GM18873 (cell line): Measurements from ENCODE around the gene GOLPH3.
"Not testable (repeated sequence)": the region's sequence is repeated elsewhere in the genome, so short reads cannot be mapped to it uniquely, and the experiment has no call there.

Experiments
- ATAC-seq: cut with Tn5 transposase; IDR thresholded peaks from one replicate; pipeline ENCODE4 v1.9.1; 2021; ENCODE audit warnings: mild to moderate bottlenecking, moderate library complexity, moderate number of reproducible peaks; ENCODE audit not compliant: unreplicated experiment, low FRiP score

GOLPH3 gene

DNA sequence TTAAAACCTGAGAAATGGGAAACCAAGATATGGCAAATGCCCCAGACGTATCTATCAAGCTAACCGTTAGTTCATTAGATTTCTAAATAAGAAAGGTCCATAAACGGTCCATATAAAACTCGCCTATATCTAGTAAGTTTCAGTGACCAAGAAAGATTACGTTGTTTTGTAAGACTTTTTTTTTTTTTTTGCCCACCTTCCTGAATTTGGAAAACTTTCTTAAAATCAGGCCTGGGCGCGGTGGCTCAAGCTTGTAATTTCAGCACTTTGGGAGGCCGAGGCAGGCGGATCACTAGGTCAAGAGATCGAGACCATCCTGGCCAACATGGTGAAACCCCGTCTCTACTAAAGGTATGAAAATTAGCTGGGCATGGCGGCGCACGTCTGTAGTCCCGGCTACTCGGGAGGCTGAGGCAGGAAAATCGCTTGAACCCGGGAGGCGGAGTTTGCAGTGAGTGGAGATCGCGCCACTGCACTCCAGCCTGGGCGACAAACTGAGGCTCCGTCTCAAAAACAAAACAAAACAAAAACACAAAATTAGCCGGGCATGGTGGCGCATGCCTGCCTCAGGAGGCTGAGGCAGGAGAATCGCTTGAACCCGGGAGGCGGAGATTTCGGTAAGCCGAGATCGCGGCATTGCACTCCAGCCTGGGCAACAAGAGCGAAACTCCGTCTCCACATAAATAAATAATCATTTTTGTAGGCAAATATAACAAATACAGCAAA is 1.8 kb downstream of the GOLPH3 start:
- not testable (repeated sequence) for ATAC-seq

DNA sequence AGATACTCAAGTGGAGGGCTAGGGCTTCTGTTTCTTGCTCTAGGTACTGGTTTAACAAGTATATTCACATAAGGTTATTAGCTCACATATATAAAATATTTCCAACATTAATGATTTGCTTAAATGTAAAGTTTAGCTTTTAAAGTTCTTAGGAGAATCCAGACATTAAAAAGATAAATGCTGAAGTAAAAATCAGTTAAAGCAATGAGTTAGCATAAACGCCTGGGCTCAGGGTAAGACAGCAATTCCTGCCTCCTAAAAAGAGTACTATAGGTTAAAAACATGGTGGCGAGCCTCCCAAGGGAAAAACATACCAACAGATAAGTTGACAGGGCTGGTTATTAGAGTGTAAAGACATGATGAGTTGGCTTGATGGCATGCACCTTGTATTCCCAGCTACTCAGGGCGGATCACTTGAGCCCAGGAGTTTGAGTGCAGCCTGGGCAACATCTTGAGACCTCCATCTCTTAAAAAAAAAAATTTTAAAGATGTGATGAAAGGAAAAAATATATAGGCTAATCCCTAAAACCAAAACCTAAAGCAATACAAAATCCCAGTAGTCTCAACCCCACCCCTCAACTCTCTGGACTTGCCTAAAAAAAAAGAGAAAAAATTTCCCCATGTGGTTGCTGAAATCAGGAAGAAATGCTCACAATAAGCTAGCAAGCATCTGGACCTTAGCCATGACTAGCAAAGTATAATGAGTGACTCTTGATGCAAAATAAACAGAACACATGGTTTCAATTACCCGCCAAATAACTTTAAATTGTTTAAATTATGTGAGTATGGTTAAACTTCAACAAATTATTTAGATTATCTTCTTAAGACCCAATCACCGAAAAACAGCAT is 3.6 kb downstream of the GOLPH3 start:
- ATAC-seq, result no peak

DNA sequence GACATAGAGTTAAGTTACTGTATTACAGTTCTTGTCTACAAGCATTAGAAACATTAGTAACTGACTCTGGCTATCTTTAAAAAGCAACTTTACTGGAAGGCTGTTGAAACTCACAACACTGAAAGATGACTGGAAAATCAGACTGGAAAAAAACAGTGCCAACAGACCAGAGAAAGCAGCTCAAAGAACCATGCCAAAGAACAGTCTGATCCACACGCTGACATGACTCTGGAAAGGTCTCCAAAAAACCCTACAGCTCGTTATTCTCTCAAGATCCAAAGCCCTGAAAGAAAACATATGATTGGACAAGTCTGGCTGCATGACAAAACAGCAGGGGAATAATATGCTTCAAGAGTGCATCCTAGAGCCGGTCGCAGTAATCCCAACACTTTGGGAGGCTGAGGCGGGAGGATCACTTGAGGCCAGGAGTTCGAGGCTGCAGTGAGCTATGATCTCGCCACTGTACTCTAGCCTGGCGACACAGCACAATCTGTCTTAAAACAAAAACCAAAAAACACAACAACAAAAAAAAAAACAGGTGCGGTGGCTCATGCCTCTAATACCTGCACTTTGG is 5.6 kb downstream of the GOLPH3 start:
- ATAC-seq, result no peak

DNA sequence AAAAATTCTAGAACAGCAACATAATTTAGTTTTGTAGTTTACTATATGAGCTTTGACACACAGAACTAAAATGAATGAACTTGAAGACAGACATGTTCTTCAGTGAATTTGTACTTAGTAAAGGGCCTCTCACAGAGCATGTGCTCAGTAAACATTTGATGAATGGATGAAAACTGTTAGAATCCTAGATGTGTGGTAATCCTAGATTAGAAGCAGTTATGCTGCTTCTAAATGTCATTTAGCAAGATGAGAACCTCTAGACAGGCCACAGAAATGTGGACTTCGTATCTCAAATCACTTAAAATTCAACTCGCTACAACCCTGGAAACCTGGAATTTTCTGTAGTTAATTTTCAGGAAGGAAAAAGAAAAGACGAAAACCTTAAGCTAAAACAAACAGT is 8.5 kb downstream of the GOLPH3 start:
- ATAC-seq, result no peak

DNA sequence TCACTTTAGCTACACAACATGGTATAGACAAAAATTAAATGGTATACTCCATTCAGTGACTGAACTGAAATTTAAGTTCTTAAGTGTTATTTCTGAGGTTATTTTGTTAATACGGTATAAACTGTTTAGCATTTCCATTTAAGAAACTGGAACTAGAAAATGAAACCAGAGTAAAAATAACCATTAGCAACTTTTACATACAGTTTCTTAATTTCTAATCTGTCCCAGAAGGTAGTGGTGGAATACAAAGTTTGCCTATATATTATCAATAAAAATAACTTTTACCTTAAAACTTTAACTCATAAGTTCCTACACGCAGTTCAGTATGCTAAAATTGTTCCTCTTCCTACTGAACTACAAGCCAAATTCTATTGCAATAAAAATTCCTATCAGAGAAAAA is 10.3 kb downstream of the GOLPH3 start:
- ATAC-seq, result no peak

DNA sequence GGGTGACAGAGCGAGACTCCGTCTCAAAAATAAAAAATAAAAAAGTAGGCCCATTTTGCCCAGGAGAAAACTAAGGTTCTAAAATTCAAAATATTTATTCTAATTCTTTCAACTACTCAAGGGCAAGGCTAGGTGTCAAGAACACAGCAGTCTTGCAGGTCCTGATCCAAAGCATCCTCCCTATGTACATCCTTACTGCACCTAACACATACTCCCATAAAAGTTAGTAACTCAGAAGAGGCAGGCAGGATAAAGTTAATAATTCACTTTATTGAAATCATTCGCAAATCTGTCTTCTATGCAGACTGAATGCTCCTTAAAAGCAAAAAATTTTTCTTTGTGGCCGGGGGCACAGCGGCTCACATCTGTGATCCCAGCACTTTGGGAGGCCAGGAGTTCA is 11.1 kb downstream of the GOLPH3 start:
- no peak for ATAC-seq

DNA sequence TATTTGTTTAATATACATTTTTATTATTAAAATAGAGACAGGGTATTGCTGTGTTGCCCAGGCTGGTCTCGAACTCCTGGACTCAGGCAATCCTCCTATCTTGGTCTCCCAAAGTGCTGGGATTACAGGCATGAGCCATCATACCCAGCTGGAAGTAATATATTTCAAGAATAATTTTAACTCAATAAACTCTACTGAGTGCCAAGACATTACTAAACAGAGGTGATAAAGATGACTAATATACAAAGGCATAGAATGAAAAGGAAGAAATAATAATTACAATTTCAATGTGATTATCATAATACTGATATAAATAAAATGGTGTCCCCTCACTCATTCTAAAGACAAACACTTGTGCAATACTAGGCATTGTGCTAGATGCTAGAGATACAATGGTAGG is 13.9 kb downstream of the GOLPH3 start:
- ATAC-seq, result no peak

DNA sequence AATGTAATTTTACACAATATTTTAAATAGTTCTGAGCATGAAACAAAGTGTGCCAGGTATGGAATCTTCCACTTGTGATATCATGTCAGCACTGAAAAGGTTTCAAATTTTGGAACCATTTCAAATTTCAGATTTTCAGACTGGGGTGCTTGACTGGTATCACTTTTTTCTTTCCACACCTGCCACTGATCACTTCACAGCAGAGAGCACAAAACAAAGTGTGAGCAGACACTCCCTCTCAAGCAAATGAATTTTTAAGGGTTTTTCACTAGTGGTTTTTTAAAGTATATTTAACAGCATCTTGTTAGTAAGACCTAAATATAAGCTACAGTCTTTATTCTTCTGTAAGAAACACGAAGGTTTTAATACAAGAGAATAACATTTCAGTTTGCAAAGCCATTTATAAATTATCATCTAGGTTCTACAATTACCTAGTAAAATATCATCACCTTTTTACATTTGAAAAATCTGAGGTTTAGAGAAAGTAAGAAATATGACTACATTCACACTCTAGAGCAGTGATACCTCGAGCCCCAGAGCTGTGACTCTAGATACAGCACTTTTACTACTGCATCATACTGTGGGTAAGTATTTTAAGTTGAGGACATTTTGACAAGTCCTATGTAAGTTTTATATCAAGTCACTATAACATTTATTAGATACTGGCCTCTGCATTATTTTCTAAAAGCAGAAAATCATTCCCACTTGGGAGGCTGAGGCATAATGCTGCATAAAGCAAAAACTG is 14.6 kb downstream of the GOLPH3 start:
- ATAC-seq, result no peak

DNA sequence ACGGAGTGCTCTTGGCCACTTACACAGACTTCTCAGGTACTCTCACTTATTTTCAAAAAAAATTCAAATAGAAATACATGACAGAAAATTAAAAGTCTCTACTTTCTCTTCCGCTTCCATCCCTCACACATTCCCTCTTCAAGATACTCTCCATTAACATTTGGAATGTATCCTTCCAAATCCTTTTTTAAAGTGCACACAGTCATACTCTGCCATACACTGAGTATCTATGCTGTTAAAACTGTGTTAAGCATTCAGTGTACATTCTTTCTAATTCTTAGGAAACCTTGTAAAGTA is 15.5 kb downstream of the GOLPH3 start:
- no peak for ATAC-seq

DNA sequence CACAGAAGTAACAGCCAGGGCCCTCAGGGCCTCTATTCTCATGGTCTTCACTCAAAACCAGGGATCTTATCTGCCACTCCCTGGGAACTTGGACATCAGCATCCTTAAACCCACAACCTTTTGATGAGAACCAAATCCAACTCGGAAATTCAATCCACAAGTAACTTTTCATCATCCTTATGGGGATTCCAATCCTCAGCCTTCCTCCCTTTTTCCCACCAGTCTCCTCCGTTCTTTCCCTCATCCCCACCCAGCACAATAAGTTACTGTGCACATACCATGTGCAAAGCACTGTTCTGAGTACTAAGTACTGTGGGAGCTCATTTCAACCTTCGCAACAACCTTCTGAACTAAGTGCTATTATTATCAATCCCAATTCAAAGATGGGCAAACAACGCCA is 17.0 kb downstream of the GOLPH3 start:
- no peak for ATAC-seq

DNA sequence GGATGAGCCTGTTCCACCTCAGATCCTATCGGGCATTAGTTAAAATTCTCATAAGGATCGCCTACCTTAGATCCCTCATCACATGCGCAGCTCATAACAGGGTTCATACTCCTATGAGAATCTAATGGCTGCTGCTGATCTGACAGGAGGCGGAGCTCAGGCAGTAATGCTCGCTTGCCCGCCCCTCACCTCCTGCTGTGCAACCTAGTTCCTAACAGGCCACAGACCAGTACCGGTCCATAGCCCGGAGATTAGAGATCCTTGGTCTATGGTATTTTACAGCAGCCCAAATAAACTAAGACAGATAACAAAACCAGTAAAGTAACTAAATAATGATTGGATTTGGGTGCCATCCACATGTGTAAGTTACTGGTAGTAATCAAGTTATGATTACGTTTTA is 17.5 kb downstream of the GOLPH3 start:
- ATAC-seq, result no peak

DNA sequence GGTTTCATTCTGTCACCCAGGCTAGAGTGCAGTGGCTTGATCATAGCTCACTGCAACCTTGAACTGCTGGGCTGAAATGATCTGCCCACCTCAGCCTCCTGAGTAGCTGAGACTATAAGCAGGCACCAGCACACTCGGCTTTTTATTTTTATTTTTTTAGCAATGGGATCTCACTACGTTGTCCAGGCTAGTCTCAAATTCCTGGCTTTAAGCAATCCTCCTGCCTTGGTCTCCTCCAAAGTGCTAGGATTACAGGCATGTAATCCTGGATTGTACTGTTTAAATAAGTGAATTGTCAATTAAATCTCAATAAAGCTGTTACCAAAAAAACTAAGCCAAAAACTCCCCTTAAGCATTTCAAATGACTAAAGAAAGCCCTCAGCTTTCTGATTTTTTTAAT is 18.9 kb downstream of the GOLPH3 start:
- no peak for ATAC-seq

DNA sequence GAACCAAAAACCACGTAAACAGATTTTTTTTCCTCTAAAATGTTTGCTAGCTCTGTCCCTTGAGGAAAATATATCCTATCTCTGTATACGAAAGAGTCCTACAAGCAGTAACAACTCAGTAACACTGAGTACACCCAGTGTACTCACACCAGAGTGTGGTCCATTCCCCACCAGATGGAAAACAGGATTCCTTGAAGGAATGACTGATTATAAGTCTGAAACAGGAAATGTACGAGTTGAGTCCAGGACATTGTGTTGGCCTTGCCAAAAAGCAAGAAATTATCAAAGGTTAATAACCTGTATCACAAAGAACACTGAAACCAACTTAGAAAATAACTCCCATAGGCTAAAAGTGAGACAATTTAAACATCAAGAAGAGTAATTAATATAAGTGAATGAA is 20.4 kb downstream of the GOLPH3 start:
- ATAC-seq, result no peak

DNA sequence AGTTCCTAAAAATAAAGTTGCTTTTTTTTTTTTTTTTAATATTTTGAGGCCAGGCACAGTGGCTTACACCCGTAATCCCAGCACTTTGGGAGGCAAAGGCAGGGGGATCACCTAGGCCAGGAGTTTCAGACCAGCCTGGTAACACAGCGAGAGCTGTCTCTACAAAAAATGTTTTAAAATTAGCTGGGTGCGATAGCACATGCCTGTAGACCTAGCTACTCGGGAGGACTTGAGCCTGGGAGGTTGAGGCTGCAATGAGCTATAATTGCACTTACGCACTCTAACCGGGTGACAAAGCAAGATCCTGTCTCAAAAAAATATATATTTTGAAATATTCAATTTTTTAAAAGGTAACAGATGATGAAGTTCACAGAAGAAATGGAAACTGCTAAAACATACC is 22.9 kb downstream of the GOLPH3 start:
- ATAC-seq, result no peak

DNA sequence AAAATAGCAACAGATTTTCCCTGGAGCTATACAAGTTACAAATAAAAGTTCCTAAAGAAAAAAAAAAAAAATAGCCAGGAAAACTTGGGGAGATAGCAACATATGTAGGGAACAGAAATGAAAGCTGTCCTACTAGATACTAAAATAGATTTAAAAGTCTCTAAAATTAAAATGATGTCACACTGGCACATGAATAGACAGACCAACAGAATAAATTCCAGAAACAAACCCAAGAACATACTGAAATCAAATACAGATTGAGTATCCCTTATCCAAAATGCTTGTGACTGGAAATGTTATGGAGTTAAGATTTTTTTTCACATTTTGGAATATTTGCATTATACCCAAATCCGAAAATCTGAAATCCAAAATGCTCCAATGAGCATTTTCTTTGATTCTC is 23.8 kb downstream of the GOLPH3 start:
- ATAC-seq, result no peak

DNA sequence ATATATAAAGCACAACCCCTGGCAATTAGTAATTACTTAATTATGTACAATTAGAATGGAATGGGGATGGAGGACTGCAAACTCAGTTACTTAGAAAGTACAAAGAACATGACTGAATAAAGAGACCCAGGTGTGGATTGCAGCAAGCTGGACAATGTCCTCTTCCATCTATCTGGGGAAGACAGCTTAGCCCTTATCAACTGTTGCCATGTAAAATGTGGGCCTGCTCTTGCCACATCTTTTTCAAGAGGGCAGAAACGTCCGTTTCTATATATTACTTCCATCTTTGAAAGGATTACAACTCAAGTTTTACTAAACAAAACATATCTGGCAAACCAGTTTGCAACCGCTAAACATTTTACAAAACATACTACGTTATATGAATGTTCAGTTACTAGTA is 26.2 kb downstream of the GOLPH3 start:
- no peak for ATAC-seq

DNA sequence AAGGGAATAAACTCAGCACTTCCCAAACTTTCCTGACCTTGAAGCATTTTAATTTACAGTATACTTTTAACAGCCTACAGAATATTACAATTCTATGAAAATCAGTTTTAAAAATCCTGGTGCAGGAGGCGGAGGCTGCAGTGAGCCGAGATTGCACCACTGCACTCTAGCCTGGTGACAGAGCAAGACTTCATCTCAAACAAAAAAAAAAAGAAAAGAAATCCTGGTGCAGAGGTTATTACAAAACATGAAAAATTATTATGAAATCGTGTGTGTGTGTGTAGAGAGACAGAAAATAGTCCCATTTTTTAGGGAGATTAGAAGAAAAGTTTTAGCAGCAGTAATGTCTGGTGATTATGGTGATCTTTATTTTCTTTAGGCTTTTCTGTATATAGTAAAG is 26.9 kb downstream of the GOLPH3 start:
- ATAC-seq, result no peak

DNA sequence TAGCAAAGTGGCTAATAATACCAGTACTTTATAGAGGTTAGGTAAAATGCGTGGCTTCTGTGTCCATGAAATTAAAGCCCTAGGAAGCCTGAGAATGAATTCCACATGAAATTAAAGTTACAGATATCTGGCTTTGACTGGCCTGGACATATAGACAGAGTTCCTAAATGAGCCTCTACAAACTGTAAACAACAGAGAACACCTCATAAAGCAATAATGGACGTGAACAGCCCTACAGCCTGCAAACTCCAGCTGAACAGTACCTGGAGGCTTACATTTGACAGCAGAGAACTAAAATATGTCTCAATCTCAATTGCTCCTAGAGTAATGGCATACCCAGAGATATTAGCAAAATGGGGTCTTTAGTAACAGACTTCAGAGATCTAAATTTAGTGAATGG is 28.7 kb downstream of the GOLPH3 start:
- no peak for ATAC-seq

DNA sequence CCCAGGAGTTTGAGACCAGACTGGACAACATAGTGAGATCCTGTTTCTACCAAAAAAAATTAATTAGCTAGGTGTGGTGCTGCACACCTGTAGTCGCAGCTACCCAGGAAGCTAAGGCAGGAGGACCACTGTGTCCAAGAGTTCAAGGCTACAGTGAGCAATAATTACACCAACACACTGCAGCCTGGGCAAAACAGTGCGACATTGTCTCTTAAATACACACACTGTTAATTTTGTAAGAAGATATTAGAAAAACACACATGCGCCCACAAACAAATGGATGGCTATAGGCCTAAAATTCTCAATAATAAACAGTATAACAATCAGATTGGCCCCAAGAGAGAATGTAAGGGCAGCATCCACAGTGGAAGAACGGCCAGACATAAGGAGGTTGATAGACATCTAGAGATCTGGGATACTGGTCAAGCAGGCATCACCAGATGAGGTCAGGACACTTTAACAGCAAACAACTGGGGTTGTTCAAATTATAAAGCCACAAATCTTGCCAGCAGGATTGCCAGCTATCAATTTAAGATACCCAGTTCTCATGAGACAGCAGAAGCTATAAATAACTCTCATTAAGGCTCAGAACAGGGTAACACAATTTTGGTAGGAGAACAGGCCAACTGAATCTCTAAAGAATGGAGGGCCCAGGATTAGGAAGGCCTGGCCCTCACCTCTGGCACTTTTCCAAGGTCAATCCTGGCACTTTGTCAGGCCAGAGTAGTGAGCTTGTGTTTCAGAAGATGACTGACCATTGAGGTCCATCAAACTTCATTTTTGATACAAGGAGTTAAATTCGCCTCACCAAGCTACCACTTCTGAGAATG is 29.5 kb downstream of the GOLPH3 start:
- no peak for ATAC-seq

DNA sequence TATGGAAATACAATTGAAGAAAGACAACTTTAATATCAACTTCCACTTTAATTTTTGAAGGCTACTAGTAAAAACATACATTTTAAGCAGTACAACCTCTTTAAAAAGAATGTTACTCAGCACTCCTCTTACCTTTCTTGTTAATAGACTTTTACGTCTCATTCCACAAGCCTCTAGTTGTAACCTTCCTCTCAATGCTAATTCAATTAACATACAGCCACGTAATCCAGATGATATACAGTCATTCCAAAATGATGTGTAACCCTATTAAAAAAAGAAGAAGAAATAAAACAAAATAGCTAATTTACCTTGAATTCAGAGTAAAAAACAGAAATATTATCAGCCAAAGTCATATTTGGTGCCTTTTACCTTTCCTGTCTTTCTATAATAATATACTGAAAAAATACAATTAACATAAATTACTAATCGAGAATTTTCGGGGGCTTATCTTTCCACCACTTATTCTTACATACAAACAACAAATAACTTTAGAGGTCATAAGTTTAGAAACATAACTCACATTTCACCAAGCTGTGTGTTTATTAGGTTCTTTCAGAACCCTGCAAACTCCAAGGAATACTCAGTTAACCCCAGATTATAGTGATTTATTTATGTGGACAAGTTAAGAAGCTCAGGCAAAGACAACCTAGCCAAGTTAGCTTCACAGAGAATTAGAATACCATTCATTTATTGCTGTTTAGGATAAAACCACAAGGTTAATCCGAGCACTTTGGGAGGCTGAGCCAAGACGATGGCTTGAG is 30.3 kb downstream of the GOLPH3 start:
- ATAC-seq, result no peak
